SK-N-SH treated with all-trans-retinoic acid at 6 μM for 48 hours (cell line): Measurements from ENCODE around the gene EVI5.

ENCODE experiments used
- ESRRG ChIP-seq: fragments of 250-450 bp; sonication (Bioruptor Pico); IDR thresholded peaks from 2 replicates; pipeline ENCODE4 v1.6.1; 2021; ENCODE audit warnings: mild to moderate bottlenecking
- ZC3H10 ChIP-seq: fragments of 250-450 bp; sonication (Bioruptor Pico); IDR thresholded peaks from 2 replicates; pipeline ENCODE4 v1.5.1; 2021; ENCODE audit warnings: mild to moderate bottlenecking, moderate library complexity
- TF ChIP-seq, protein P1 (sequence below): fragments of 250-450 bp; sonication (Bioruptor Pico); IDR thresholded peaks from 2 replicates; pipeline ENCODE4 v1.5.0; 2020; ENCODE audit warnings: mild to moderate bottlenecking, moderate library complexity
- TF ChIP-seq, protein P2 (sequence below): fragments of 250-450 bp; sonication (Bioruptor Pico); IDR thresholded peaks from 2 replicates; pipeline ENCODE4 v1.8.0; 2021; ENCODE audit warnings: low read depth, mild to moderate bottlenecking, moderate library complexity, borderline replicate concordance
- TF ChIP-seq, protein P3 (sequence below): fragments of 250-450 bp; sonication (Bioruptor Pico); IDR thresholded peaks from 2 replicates; pipeline ENCODE4 v1.8.0; 2020; ENCODE audit warnings: mild to moderate bottlenecking, moderate library complexity, borderline replicate concordance
- TF ChIP-seq, protein P4 (sequence below): fragments of 250-450 bp; sonication (Bioruptor Pico); IDR thresholded peaks from 2 replicates; pipeline ENCODE4 v1.5.1; 2020; ENCODE audit warnings: low read depth, mild to moderate bottlenecking, moderate library complexity

DNA sequence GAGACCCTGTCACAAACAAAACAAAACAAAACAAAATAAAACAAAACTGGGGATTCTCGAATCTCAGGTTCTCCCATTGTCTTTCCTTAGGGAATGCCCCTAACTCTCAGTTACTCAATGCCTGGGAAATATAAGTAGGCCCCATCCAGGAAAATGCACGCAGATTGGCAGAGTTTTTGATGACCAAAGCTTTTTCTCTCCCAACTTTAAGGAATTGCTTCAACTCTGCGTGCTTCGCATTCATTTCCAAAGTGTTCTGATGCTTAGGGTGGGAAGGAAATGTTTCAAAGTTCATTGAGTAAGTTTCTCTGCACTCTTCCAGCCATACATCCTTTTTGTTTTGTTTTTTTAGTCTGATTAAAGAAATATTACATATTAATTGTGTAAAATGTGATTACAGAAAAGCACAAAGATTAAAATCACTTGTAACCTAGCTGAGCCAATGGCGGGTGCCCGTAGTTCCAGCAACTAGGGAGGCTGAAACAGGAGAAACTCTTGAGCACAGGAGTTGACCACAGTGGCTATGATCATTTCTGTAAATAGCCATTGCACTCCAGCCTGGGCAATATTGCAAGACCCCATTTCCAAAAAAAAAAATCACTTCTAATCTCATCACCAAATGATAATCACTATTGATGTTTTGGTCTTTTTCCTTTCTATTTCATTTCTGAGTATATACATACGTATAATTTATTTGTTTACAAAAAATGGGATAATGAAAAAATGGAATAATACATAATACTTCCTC is 18.4 kb upstream of the EVI5 start:
- TF ChIP-seq, protein P1, sequence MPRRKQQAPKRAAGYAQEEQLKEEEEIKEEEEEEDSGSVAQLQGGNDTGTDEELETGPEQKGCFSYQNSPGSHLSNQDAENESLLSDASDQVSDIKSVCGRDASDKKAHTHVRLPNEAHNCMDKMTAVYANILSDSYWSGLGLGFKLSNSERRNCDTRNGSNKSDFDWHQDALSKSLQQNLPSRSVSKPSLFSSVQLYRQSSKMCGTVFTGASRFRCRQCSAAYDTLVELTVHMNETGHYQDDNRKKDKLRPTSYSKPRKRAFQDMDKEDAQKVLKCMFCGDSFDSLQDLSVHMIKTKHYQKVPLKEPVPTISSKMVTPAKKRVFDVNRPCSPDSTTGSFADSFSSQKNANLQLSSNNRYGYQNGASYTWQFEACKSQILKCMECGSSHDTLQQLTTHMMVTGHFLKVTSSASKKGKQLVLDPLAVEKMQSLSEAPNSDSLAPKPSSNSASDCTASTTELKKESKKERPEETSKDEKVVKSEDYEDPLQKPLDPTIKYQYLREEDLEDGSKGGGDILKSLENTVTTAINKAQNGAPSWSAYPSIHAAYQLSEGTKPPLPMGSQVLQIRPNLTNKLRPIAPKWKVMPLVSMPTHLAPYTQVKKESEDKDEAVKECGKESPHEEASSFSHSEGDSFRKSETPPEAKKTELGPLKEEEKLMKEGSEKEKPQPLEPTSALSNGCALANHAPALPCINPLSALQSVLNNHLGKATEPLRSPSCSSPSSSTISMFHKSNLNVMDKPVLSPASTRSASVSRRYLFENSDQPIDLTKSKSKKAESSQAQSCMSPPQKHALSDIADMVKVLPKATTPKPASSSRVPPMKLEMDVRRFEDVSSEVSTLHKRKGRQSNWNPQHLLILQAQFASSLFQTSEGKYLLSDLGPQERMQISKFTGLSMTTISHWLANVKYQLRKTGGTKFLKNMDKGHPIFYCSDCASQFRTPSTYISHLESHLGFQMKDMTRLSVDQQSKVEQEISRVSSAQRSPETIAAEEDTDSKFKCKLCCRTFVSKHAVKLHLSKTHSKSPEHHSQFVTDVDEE (CRISPR knock-in tag), result no peak
- TF ChIP-seq ZC3H10 (CRISPR knock-in tag) (no peak), ESRRG (CRISPR knock-in tag) (no peak)
- TF ChIP-seq, protein P2, sequence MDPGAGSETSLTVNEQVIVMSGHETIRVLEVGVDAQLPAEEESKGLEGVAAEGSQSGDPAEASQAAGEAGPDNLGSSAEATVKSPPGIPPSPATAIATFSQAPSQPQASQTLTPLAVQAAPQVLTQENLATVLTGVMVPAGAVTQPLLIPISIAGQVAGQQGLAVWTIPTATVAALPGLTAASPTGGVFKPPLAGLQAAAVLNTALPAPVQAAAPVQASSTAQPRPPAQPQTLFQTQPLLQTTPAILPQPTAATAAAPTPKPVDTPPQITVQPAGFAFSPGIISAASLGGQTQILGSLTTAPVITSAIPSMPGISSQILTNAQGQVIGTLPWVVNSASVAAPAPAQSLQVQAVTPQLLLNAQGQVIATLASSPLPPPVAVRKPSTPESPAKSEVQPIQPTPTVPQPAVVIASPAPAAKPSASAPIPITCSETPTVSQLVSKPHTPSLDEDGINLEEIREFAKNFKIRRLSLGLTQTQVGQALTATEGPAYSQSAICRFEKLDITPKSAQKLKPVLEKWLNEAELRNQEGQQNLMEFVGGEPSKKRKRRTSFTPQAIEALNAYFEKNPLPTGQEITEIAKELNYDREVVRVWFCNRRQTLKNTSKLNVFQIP, result no peak
- TF ChIP-seq, protein P3, sequence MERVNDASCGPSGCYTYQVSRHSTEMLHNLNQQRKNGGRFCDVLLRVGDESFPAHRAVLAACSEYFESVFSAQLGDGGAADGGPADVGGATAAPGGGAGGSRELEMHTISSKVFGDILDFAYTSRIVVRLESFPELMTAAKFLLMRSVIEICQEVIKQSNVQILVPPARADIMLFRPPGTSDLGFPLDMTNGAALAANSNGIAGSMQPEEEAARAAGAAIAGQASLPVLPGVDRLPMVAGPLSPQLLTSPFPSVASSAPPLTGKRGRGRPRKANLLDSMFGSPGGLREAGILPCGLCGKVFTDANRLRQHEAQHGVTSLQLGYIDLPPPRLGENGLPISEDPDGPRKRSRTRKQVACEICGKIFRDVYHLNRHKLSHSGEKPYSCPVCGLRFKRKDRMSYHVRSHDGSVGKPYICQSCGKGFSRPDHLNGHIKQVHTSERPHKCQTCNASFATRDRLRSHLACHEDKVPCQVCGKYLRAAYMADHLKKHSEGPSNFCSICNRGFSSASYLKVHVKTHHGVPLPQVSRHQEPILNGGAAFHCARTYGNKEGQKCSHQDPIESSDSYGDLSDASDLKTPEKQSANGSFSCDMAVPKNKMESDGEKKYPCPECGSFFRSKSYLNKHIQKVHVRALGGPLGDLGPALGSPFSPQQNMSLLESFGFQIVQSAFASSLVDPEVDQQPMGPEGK, result no peak
- TF ChIP-seq, protein P4, sequence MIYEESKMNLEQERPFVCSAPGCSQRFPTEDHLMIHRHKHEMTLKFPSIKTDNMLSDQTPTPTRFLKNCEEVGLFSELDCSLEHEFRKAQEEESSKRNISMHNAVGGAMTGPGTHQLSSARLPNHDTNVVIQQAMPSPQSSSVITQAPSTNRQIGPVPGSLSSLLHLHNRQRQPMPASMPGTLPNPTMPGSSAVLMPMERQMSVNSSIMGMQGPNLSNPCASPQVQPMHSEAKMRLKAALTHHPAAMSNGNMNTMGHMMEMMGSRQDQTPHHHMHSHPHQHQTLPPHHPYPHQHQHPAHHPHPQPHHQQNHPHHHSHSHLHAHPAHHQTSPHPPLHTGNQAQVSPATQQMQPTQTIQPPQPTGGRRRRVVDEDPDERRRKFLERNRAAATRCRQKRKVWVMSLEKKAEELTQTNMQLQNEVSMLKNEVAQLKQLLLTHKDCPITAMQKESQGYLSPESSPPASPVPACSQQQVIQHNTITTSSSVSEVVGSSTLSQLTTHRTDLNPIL (CRISPR knock-in tag), result no peak
